IMR-90 (cell line): ENCODE measurements around the gene PRAC2.

Source experiments
- BHLHE40 ChIP-seq: fragments of 150-350 bp; IDR thresholded peaks from 2 replicates; pipeline ENCODE4 v1.6.1; 2016; ENCODE audit warnings: mild to moderate bottlenecking, low read depth, low read length
- CEBPB ChIP-seq: IDR thresholded peaks from 2 replicates; pipeline ENCODE4 v1.6.1; 2012; ENCODE audit warnings: low read depth, low read length, improper control_type of control experiment
- CHD1 ChIP-seq: IDR thresholded peaks from 2 replicates; pipeline ENCODE4 v1.6.1; 2012; ENCODE audit warnings: low read depth, low read length, improper control_type of control experiment
- FOS ChIP-seq: fragments of 150-350 bp; IDR thresholded peaks from 2 replicates; pipeline ENCODE4 v1.6.1; 2016; ENCODE audit warnings: low read depth, low read length
- MXI1 ChIP-seq: IDR thresholded peaks from 2 replicates; pipeline ENCODE4 v1.6.1; 2012; ENCODE audit warnings: low read depth, mild to moderate bottlenecking, low read length, moderate library complexity, borderline replicate concordance
- POLR2A ChIP-seq: IDR thresholded peaks from 2 replicates; pipeline ENCODE4 v1.6.1; 2012; ENCODE audit warnings: mild to moderate bottlenecking, low read depth, low read length
- RAD21 ChIP-seq: IDR thresholded peaks from 2 replicates; pipeline ENCODE4 v1.6.1; 2012; ENCODE audit warnings: low read length, improper control_type of control experiment
- RFX5 ChIP-seq: IDR thresholded peaks from 2 replicates; pipeline ENCODE4 v1.8.0; 2012; ENCODE audit warnings: low read depth, mild to moderate bottlenecking, low read length, moderate library complexity
- TF ChIP-seq, protein P1 (sequence below): conservative IDR thresholded peaks from 2 replicates; pipeline ENCODE4 v1.5.1; 2012; ENCODE audit warnings: mild to moderate bottlenecking, low read depth, low read length, improper control_type of control experiment
- TF ChIP-seq, protein P2 (sequence below): fragments of 150-350 bp; IDR thresholded peaks from 2 replicates; pipeline ENCODE4 v1.6.1; 2017; ENCODE audit warnings: mild to moderate bottlenecking, antibody characterized with exemption, low read length, low read depth
- TF ChIP-seq, protein P3 (sequence below): fragments of 150-350 bp; IDR thresholded peaks from 2 replicates; pipeline ENCODE4 v1.6.1; 2016; ENCODE audit warnings: low read depth, mild to moderate bottlenecking, low read length, moderate library complexity, borderline replicate concordance

DNA sequence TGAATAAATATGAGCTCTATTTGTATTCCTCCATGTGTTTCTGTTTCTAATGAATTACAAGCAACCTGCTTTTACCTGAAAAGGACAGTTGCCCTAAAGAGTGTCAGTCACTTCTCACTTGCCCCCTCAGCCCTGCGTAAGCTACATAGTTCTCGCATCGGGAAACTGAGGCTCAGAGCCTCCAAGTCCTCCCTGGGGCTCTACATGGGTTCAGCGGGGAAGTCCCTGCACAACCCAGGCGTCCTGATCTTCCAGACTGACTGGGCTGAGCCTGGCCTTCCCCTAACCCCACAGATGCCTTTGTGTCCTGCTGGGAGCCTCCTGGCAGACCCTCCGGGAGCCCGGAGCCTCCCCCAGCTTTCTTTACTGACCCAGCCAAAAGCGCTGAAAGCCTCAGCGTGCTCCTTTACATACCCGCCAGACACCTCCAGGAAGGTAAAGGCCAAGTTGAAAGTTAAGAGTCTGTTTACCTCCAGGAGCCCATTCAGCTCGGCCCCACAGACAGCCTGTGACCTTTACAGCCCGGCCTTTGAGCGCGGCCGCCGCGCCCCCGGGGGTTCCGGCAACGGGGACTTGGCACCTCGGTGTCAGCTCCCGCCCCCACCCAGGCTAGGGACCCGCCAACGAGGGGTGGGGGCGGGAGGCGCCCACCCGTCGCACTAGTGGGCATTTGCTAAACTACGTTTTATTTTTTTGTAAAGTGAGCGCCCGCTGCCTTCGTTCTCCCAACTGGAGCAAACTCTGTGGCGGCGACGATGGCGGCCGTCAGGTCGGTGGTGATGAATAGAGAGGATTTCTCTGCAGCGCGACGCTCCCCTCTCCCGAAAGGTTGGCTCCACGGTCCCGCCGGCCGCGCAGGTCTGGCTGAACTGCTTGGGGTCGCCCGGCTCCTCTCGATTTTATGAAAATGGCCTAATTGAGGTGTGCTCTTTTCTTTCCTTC, 10.0 kb downstream of the PRAC2 start:
- TF ChIP-seq, protein P1, sequence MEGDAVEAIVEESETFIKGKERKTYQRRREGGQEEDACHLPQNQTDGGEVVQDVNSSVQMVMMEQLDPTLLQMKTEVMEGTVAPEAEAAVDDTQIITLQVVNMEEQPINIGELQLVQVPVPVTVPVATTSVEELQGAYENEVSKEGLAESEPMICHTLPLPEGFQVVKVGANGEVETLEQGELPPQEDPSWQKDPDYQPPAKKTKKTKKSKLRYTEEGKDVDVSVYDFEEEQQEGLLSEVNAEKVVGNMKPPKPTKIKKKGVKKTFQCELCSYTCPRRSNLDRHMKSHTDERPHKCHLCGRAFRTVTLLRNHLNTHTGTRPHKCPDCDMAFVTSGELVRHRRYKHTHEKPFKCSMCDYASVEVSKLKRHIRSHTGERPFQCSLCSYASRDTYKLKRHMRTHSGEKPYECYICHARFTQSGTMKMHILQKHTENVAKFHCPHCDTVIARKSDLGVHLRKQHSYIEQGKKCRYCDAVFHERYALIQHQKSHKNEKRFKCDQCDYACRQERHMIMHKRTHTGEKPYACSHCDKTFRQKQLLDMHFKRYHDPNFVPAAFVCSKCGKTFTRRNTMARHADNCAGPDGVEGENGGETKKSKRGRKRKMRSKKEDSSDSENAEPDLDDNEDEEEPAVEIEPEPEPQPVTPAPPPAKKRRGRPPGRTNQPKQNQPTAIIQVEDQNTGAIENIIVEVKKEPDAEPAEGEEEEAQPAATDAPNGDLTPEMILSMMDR: no peak
- TF ChIP-seq RFX5 (no peak), FOS (no peak), RAD21 (no peak), POLR2A (no peak), CEBPB (no peak), MXI1 (no peak), BHLHE40 (no peak), CHD1 (no peak)
- TF ChIP-seq, protein P2, sequence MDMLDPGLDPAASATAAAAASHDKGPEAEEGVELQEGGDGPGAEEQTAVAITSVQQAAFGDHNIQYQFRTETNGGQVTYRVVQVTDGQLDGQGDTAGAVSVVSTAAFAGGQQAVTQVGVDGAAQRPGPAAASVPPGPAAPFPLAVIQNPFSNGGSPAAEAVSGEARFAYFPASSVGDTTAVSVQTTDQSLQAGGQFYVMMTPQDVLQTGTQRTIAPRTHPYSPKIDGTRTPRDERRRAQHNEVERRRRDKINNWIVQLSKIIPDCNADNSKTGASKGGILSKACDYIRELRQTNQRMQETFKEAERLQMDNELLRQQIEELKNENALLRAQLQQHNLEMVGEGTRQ: no peak
- TF ChIP-seq, protein P3, sequence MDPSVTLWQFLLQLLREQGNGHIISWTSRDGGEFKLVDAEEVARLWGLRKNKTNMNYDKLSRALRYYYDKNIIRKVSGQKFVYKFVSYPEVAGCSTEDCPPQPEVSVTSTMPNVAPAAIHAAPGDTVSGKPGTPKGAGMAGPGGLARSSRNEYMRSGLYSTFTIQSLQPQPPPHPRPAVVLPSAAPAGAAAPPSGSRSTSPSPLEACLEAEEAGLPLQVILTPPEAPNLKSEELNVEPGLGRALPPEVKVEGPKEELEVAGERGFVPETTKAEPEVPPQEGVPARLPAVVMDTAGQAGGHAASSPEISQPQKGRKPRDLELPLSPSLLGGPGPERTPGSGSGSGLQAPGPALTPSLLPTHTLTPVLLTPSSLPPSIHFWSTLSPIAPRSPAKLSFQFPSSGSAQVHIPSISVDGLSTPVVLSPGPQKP: no peak
